GM19025 (cell line): Measurements from ENCODE around the gene SOX18.

Experiments
- ATAC-seq: cut with Tn5 transposase; IDR thresholded peaks from one replicate; pipeline ENCODE4 v1.9.1; 2021; ENCODE audit warnings: mild to moderate bottlenecking, low read depth, moderate library complexity; ENCODE audit not compliant: unreplicated experiment

SOX18 gene

GRCh38 chr20:64039293-64040160 is 9.9 kb downstream of the SOX18 start:
- no peak for ATAC-seq

- peak; percentile 51 for ATAC-seq
Observed at GRCh38 chr20:64038565-64039292, 10.7 kb downstream of the SOX18 start.

GRCh38 chr20:64038224-64038564 is 11.2 kb downstream of the SOX18 start:
- peak; percentile 39 for ATAC-seq

- no peak for ATAC-seq
Observed at GRCh38 chr20:64037498-64038213, 11.8 kb downstream of the SOX18 start.

- ATAC-seq, result no peak
Observed at GRCh38 chr20:64037199-64037497, 12.3 kb downstream of the SOX18 start.

- ATAC-seq, result no peak
Observed at GRCh38 chr20:64036346-64037198, 12.9 kb downstream of the SOX18 start.

- no peak for ATAC-seq
Observed at GRCh38 chr20:64035933-64036345, 13.5 kb downstream of the SOX18 start, which contains the start of gene C20orf204. C20orf204 (plus strand) TSS chr20:64036182; CDS start chr20:64036324, 142 bp downstream.

GRCh38 chr20:64035066-64035932 is 14.1 kb downstream of the SOX18 start:
- no peak for ATAC-seq

- no peak for ATAC-seq
Observed at GRCh38 chr20:64033981-64034493, 15.4 kb downstream of the SOX18 start.

- no peak for ATAC-seq
Observed at GRCh38 chr20:64032706-64033624, 16.5 kb downstream of the SOX18 start.

GRCh38 chr20:64031822-64032314 is 17.6 kb downstream of the SOX18 start:
- no peak for ATAC-seq

GRCh38 chr20:64030371-64031134 is 18.9 kb downstream of the SOX18 start:
- no peak for ATAC-seq

- ATAC-seq, result no peak
Observed at GRCh38 chr20:64029293-64030117, 19.9 kb downstream of the SOX18 start.

- ATAC-seq, result no peak
Observed at GRCh38 chr20:64027981-64028685, 21.3 kb downstream of the SOX18 start.

- no peak for ATAC-seq
Observed at GRCh38 chr20:64025826-64026412, 23.5 kb downstream of the SOX18 start.
